Testis (tissue), 3 donors: ENCODE results near the gene GDPD3. TPM values are rescaled to one million over a fixed set of nuclear protein-coding genes. Genes with fewer than 3 reads are reported as not detected.

ENCODE experiments used
- DNase-seq: peaks from one replicate; pipeline ENCODE4 v3.0.0-alpha.2; 2019
- H3K27ac ChIP-seq, 2 donors: fragments of 200-600 bp; sonication (generic); one replicate each; pipeline ENCODE4 v1.5.1; 2019
- H3K27me3 ChIP-seq: fragments of 200-600 bp; sonication (generic); one replicate; pipeline ENCODE4 v1.5.1; 2019
- H3K36me3 ChIP-seq: fragments of 200-600 bp; sonication (generic); one replicate; pipeline ENCODE4 v1.5.1; 2017; ENCODE audit warnings: low read depth; ENCODE audit errors: missing control alignments
- H3K4me1 ChIP-seq: fragments of 200-600 bp; sonication (generic); one replicate; pipeline ENCODE4 v1.5.1; 2019
- H3K4me3 ChIP-seq, 2 donors: fragments of 200-600 bp; sonication (generic); one replicate each; pipeline ENCODE4 v1.5.1; 2017 to 2019
- H3K9me3 ChIP-seq: fragments of 200-600 bp; sonication (generic); one replicate; pipeline ENCODE4 v1.5.1; 2017
- CTCF ChIP-seq, 3 experiments: fragments of 450-650 bp in 2 of 3; fragments of 200-600 bp in 1 of 3; sonication (generic) in 1 of 3; IDR thresholded peaks; one replicate each; pipeline ENCODE4 v1.5.1; 2016 to 2019; ENCODE audit warnings: antibody characterized with exemption in 3 of 3, mild to moderate bottlenecking in 2 of 3, moderate library complexity in 1 of 3
- POLR2A ChIP-seq: fragments of 450-650 bp; IDR thresholded peaks from one replicate; pipeline ENCODE4 v1.6.1; 2017; ENCODE audit warnings: antibody characterized with exemption, mild to moderate bottlenecking, moderate library complexity
- WGBS, 2 donors: methylation state at CpG; one replicate each; pipeline ENCODE4 v1.1.5; 2018; 5-methylcytosine and 5-hydroxymethylcytosine counted together
- intact Hi-C: fragments of 100-400 bp; cut with DNase I; formaldehyde crosslinking; loops from one replicate; pipeline ENCODE4 v1.15.1; 2023; ENCODE audit warnings: low total_unique reads
- polyA plus RNA-seq: library from polyadenylated mRNA; stranded (reverse); fragments of 350-450 nt; fragmentation: Illumina TruSeq; extraction: RNeasy Lipid Tissue Mini Kit (QIAGEN cat#74804); gene quantifications from one replicate; pipeline ENCODE4 v1.2.3, GENCODE V29; 2014; ENCODE audit warnings: low read depth, low replicate concordance; ENCODE audit not compliant: insufficient read depth
- total RNA-seq, 2 donors: library from RNA; depleted of rRNA; stranded (reverse); fragments of >200 nt; gene quantifications; one replicate each; pipeline ENCODE4 v1.2.3, GENCODE V29; 2016

The GDPD3 gene
- total and polyA plus RNA-seq, 3 donors from 2014 or later = 1.5 to 7.2 (median 4.0) TPM

DNA sequence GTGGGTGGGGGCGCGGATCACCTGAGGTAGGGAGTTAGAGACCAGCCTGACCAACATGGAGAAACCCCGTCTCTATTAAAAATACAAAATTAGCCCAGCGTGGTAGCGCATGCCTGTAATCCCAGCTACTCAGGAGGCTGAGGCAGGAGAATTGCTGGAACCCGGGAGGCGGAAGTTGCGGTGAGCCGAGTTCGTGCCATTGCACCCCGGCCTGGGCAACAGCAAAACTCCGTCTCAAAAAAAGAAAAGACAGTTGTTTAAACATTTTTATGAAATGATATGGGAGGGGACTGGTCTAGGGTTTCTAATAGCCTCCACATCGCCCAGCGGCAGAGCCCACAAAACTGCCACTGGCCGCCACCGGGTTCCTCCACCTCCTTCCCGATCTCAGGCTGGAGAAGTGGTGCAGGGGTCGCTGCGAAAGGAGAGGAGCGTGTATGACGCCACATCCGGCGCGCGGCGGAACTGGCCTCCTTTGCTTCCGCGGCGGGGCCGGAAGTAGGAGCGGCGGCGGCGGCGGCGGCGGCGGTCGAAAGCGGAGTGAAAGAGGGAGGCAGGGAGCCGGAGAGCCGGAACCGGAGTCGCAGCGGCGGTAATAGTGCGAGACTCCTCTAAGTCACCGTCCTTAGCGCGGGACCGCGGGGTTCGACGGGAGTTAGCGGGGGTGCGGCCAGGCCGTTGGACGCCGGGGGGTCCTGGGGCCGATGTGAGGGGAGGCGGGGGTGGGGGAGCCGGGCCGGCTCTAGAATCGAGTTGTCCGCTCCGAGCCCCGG, 37.6 kb downstream of the GDPD3 start, which contains the start of gene PPP4C:
Gene PPP4C, plus strand, starts transcription at position 492 of the 773 bp plus-strand sequence. CDS start 384 bp downstream, outside the sequence.
- H3K27ac ChIP-seq = peak within 1 kb of the TSS; percentile 85 to 92
- intact Hi-C loops = no loop called here
- 1 to 2% methylated on average over 53 to 59 of the region's 67 CpGs for WGBS, 2 donors
- no peaks in the 10 kb centered on the region for H3K36me3 ChIP-seq
- no peaks in the 10 kb centered on the region for H3K27me3 ChIP-seq
- peak; percentile 96 for DNase-seq
- peaks cover 22% of the 10 kb centered on the region for H3K4me1 ChIP-seq
- H3K9me3 ChIP-seq = no peaks in the 10 kb centered on the region
- TF ChIP-seq CTCF (IDR thresholded peaks at IDR 0.05) = no peak
- no peak for TF ChIP-seq POLR2A
- peak within 1 kb of the TSS; percentile 99 for H3K4me3 ChIP-seq

DNA sequence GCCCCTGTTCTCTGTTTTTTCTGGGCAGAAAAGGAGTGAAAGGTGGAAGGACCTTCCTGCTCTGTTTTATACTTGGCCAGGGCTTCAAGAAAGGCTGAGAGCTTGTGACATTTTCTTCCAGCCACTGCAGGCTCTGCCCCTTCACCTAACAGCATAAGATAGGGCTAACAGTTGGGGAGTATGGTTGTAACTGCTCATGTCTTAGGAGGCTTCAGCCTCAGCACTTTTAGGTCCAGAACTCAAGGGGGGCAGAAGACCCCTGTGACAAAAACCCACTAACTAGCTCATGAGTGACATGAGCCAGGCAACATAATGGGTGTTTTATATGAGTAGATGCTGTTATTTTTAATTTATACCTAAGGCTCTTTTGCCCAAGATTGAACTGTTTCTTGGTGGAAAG, 42.8 kb downstream of the GDPD3 start:
- intact Hi-C loops = no loop called here
- H3K4me1 ChIP-seq = peaks cover 45% of the 10 kb centered on the region
- H3K9me3 ChIP-seq = no peaks in the 10 kb centered on the region
- H3K27me3 ChIP-seq = no peaks in the 10 kb centered on the region
- H3K36me3 ChIP-seq = no peaks in the 10 kb centered on the region
- no peak overlapping the region for H3K4me3 ChIP-seq
- no peak for DNase-seq
- no peak for TF ChIP-seq POLR2A
- H3K27ac ChIP-seq = peak overlapping the region; percentile 61 to 68

DNA sequence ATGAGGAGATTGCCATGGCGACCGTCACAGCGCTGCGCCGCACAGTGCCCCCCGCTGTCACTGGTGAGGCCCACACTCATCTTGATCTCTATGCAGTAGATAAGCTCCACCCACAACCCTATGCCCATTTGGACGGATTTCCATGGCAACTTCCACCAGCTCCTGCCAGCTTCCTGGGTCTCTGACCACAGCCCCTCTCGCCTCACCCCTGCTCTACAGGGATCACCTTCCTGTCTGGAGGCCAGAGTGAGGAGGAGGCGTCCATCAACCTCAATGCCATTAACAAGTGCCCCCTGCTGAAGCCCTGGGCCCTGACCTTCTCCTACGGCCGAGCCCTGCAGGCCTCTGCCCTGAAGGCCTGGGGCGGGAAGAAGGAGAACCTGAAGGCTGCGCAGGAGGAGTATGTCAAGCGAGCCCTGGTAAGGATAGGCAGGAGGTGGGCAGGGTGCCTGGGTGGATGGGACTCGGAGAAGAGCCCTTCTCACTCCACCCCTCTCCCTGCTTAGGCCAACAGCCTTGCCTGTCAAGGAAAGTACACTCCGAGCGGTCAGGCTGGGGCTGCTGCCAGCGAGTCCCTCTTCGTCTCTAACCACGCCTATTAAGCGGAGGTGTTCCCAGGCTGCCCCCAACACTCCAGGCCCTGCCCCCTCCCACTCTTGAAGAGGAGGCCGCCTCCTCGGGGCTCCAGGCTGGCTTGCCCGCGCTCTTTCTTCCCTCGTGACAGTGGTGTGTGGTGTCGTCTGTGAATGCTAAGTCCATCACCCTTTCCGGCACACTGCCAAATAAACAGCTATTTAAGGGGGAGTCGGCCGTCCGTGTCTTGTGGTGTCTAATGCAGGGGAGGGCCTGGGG, 43.5 kb downstream of the GDPD3 start:
- Histone ChIP-seq H3K27me3 (no peaks in the 10 kb centered on the region), H3K4me3 (no peak overlapping the region), H3K27ac (peak overlapping the region; percentile 61 to 68), H3K36me3 (no peaks in the 10 kb centered on the region), H3K9me3 (no peaks in the 10 kb centered on the region), H3K4me1 (peaks cover 40% of the 10 kb centered on the region)
- DNase-seq = peak; percentile 89
- intact Hi-C loops = no loop called here
- TF ChIP-seq POLR2A (no peak), CTCF (IDR thresholded peaks at IDR 0.05) (no peak)
- WGBS, 2 donors = 45 to 70% methylated on average over 27 to 31 of the region's 31 CpGs

GRCh38 chr16:30068750-30069610, 44.4 kb downstream of the GDPD3 start:
- intact Hi-C loops = no loop called here
- no peaks in the 10 kb centered on the region for H3K36me3 ChIP-seq

More at GRCh38 chr16:30068750-30069610, 44.4 kb downstream of the GDPD3 start:
- DNase-seq = no peak
- TF ChIP-seq CTCF (IDR thresholded peaks at IDR 0.05) = peak; percentile 9 to 43 (median 21)
- TF ChIP-seq POLR2A = no peak
- H3K27ac ChIP-seq = peak overlapping the region; percentile 61 to 68
- no peaks in the 10 kb centered on the region for H3K9me3 ChIP-seq
- 81% methylated on average over 11 to 17 of the region's 17 CpGs for WGBS, 2 donors
- no peak overlapping the region for H3K4me3 ChIP-seq
- H3K4me1 ChIP-seq = peaks cover 43% of the 10 kb centered on the region
- no peaks in the 10 kb centered on the region for H3K27me3 ChIP-seq
